MG63 (cell line): Measurements from ENCODE around the gene LRRD1. TPM values are rescaled to one million over a fixed set of nuclear protein-coding genes. Genes with fewer than 3 reads are reported as not detected.
"Not testable (repeated sequence)": the region's sequence is repeated elsewhere in the genome, so short reads cannot be mapped to it uniquely, and the experiment has no call there.

Experiments
- DNase-seq: peaks from one replicate; pipeline ENCODE4 v3.0.0-alpha.2; 2020
- H3K27me3 ChIP-seq: fragments of 250-450 bp; sonication (Bioruptor Pico); 2 replicates; pipeline ENCODE4 v1.5.1; 2020; ENCODE audit warnings: mild to moderate bottlenecking, moderate library complexity
- H3K36me3 ChIP-seq: fragments of 250-450 bp; sonication (Bioruptor Pico); 2 replicates; pipeline ENCODE4 v1.5.1; 2020; ENCODE audit warnings: mild to moderate bottlenecking, moderate library complexity
- H3K4me3 ChIP-seq: fragments of 250-450 bp; sonication (Bioruptor Pico); 2 replicates; pipeline ENCODE4 v1.5.1; 2020; ENCODE audit warnings: mild to moderate bottlenecking, moderate library complexity
- H3K9me3 ChIP-seq: fragments of 250-450 bp; sonication (Bioruptor Pico); 2 replicates; pipeline ENCODE4 v1.5.1; 2020; ENCODE audit warnings: mild to moderate bottlenecking, moderate library complexity
- total RNA-seq: library from RNA; depleted of rRNA; stranded (reverse); fragments of >200 nt; shearing (Covaris generic); gene quantifications from 2 replicates; pipeline ENCODE4 v1.2.3, GENCODE V29; 2014; ENCODE audit warnings: low replicate concordance; rRNA removed

Gene LRRD1
- total RNA-seq, 1 experiment from 2014 or later = not detected

- Histone ChIP-seq H3K9me3 (no peaks in the 10 kb centered on the region), H3K4me3 (no peak overlapping the region), H3K27me3 (no peaks in the 10 kb centered on the region), H3K36me3 (peaks cover 4% of the 10 kb centered on the region; the same call in 1 of the 2 replicates)
- no peak for DNase-seq
Measured at GRCh38 chr7:92115821-92116220, 63.1 kb downstream of the LRRD1 start.

GRCh38 chr7:92110857-92111256, 68.1 kb downstream of the LRRD1 start:
- DNase-seq = no peak
- peaks cover 8% of the 10 kb centered on the region for H3K36me3 ChIP-seq

GRCh38 chr7:92108821-92109220, 70.1 kb downstream of the LRRD1 start:
- peaks cover 8% of the 10 kb centered on the region for H3K36me3 ChIP-seq
- no peaks in the 10 kb centered on the region for H3K9me3 ChIP-seq
- H3K27me3 ChIP-seq = no peaks in the 10 kb centered on the region

More at GRCh38 chr7:92110857-92111256, 68.1 kb downstream of the LRRD1 start:
- H3K27me3 ChIP-seq = no peaks in the 10 kb centered on the region
- no peak overlapping the region for H3K4me3 ChIP-seq
- no peaks in the 10 kb centered on the region for H3K9me3 ChIP-seq

GRCh38 chr7:92102862-92103261, 76.1 kb downstream of the LRRD1 start:
- not testable (repeated sequence) for H3K36me3 ChIP-seq, H3K4me3 ChIP-seq, H3K9me3 ChIP-seq, H3K27me3 ChIP-seq
- peak; percentile 73 for DNase-seq

More at GRCh38 chr7:92108821-92109220, 70.1 kb downstream of the LRRD1 start:
- DNase-seq = no peak
- no peak overlapping the region for H3K4me3 ChIP-seq

GRCh38 chr7:92100534-92100933, 78.4 kb downstream of the LRRD1 start:
- H3K9me3 ChIP-seq = no peaks in the 10 kb centered on the region
- H3K4me3 ChIP-seq = no peak overlapping the region
- DNase-seq = no peak
- no peaks in the 10 kb centered on the region for H3K27me3 ChIP-seq
- no peaks in the 10 kb centered on the region; the same call in 1 of the 2 replicates for H3K36me3 ChIP-seq

GRCh38 chr7:92095380-92095779, 83.6 kb downstream of the LRRD1 start:
- DNase-seq = no peak
- H3K36me3 ChIP-seq = no peaks in the 10 kb centered on the region
- H3K4me3 ChIP-seq = no peak overlapping the region
- no peaks in the 10 kb centered on the region for H3K9me3 ChIP-seq
- no peaks in the 10 kb centered on the region for H3K27me3 ChIP-seq

Other genes starting within 250 kb of the LRRD1 start
- gene AKAP9, start 238.3 kb downstream of the LRRD1 start, total RNA-seq = 11.1 and 12.9 TPM in 2 replicates
- 38.4 and 57.1 TPM in 2 replicates for gene CYP51A1, start 44.7 kb downstream of the LRRD1 start, total RNA-seq
- 19.7 and 54.3 TPM in 2 replicates for gene KRIT1, start 66.8 kb upstream of the LRRD1 start, total RNA-seq
- 11.1 and 18.7 TPM in 2 replicates for gene ANKIB1, start 66.8 kb upstream of the LRRD1 start, total RNA-seq